GM18502 (cell line): Measurements from ENCODE around the gene OR4X1.
"Not testable (repeated sequence)": the region's sequence is repeated elsewhere in the genome, so short reads cannot be mapped to it uniquely, and the experiment has no call there.

Source experiments
- ATAC-seq: cut with Tn5 transposase; IDR thresholded peaks from one replicate; pipeline ENCODE4 v1.9.1; 2021; ENCODE audit warnings: mild to moderate bottlenecking; ENCODE audit not compliant: unreplicated experiment, poor library complexity

OR4X1 gene

GRCh38 chr11:48263423-48263911 is at the start of gene OR4X1:
TSS of gene OR4X1 (plus strand) at chr11:48263861. CDS start at chr11:48263861, 0 bp downstream.
- no peak for ATAC-seq

- no peak for ATAC-seq
Measured at GRCh38 chr11:48216510-48216909, 47.2 kb upstream of the OR4X1 start, which contains the start of gene OR4B1. TSS of gene OR4B1 (plus strand) at chr11:48216810. CDS start at chr11:48216810, 0 bp downstream.

- no peak for ATAC-seq
Measured at GRCh38 chr11:48228761-48229160, 34.9 kb upstream of the OR4X1 start.

- ATAC-seq: not testable (repeated sequence)
Measured at GRCh38 chr11:48230057-48230456, 33.6 kb upstream of the OR4X1 start.

- ATAC-seq: no peak
Measured at GRCh38 chr11:48237727-48238126, 25.9 kb upstream of the OR4X1 start.

GRCh38 chr11:48242501-48242900 is 21.2 kb upstream of the OR4X1 start:
- no peak for ATAC-seq

- no peak for ATAC-seq
Measured at GRCh38 chr11:48244804-48245203, 18.9 kb upstream of the OR4X1 start, which contains the start of gene OR4X2. TSS of gene OR4X2 (plus strand) at chr11:48245104. CDS start at chr11:48245104, 0 bp downstream.

GRCh38 chr11:48248902-48249301 is 14.8 kb upstream of the OR4X1 start:
- ATAC-seq: no peak

GRCh38 chr11:48261600-48261999 is 2.1 kb upstream of the OR4X1 start:
- peak; percentile 58 for ATAC-seq

GRCh38 chr11:48270621-48271020 is 7.0 kb downstream of the OR4X1 start:
- ATAC-seq: no peak

GRCh38 chr11:48272606-48273005 is 8.9 kb downstream of the OR4X1 start:
- ATAC-seq: no peak

GRCh38 chr11:48305923-48306322 is 42.3 kb downstream of the OR4X1 start, which contains the start of gene OR4S1:
TSS of gene OR4S1 (plus strand) at chr11:48306223. CDS start at chr11:48306223, 0 bp downstream.
- ATAC-seq: no peak

- ATAC-seq: peak; percentile 95
Measured at GRCh38 chr11:48307760-48308386, 44.2 kb downstream of the OR4X1 start.

- ATAC-seq: not testable (repeated sequence)
Measured at GRCh38 chr11:48313590-48313989, 49.9 kb downstream of the OR4X1 start.
